GM19351 (cell line): ENCODE results near the gene MS4A18.
"Not testable (repeated sequence)": the region's sequence is repeated elsewhere in the genome, so short reads cannot be mapped to it uniquely, and the experiment has no call there.

Experiments used
- ATAC-seq: cut with Tn5 transposase; IDR thresholded peaks from one replicate; pipeline ENCODE4 v1.9.1; 2021; ENCODE audit warnings: mild to moderate bottlenecking, moderate library complexity; ENCODE audit not compliant: unreplicated experiment

MS4A18 gene

DNA sequence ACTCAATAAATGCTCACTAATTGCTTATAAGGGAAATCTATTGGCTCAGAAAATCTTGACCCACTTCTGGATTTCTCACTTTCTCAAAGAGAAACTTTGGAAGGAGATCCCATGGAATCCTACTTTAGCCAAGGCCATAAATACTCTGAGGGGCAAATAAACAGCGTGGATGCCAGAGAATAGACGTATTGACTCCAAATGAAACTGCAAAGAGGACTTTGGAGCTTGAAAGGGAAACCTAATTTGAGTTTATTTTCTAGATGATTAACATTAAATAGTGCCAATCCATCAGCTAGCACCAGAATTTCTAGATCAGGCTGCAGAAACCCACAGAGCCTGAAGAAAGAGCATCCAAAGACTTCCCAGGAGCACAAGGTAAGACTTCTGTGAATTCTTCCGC lies at the start of gene MS4A18:
Gene MS4A18, plus strand, starts transcription at position 301 of the 400 bp plus-strand sequence.
- no peak for ATAC-seq

DNA sequence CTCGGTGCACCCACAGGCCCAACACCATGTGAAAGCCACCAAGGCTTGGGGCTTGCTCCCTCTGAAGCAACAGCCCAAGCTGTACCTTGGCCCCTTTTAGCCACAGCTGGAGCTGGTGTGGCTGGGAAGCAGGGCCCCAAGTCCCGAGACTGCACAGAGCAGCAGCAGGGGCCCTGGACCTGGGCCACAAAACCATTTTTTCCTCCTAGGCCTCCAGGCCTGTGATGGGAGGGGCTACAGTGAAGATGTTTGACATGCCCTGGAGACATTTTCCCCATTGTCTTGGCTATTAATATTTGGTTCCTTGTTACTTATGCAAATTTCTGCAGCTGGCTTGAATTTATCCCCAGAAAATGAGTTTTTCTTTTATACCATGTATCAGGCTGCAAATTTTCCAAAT lies 46.3 kb upstream of the MS4A18 start:
- ATAC-seq = not testable (repeated sequence)

DNA sequence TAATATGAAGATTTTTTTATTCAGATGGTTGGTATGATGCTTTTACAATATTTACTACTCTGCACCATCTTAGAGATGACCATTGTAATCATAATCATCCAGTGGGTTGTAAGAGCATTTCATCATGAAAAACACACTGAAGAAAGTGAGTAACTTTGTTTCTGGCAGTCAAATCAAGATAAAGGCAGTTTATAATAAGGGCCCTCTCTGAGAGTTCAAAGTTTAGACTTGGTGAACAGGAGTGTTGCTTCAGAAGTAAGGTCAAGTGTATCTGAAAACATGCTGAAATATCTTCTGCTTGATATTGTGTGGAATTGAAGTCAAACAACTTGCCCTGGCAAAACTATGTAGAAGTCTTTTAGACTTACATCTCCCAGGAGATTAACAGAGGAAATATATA lies 44.6 kb upstream of the MS4A18 start:
- ATAC-seq = no peak

DNA sequence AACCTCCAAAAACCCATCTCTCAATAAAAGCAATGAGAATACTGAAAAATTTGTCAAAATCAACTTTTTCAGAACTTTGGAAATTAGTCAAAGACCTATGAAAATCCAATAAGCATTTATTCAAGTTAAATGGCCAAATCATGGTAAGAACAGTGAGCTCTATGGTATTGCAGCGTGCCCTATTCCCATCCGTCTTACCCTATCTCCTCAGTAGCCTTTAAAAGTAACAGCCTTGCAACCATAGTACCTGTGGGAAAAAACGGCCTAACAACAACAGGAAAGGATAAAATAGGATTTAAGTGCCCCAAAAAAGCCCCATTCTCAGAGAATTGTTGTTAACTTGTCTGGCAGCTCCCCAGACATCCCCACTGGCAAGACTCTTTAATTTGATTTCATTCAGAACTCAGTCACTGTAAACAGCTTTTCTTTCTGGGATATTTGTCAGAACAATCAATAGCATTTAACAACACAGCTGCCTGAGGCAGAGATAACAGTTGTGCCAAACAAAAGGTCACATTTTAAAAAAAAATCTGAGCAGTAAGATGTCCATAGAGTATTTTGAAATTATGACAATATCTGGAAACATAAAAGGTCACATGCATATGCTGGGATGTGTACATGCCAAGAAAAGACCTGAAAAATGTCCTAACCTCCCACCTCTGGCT lies 43.9 kb upstream of the MS4A18 start:
- no peak for ATAC-seq

DNA sequence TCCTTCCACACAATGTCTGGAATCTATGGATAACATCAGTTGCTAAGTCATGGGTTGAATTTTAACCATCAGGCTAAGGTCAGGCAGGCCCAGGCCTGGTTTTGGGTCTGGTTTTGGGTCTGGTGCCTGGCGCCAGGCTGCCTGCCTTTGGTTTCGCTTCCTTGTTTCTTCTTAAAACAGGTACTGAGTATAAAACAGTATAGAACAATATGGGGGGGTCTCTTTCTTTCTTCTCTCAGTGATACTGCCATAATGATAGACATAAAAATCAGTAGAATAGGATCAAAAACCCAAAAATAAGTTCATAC lies 40.0 kb upstream of the MS4A18 start:
- ATAC-seq = not testable (repeated sequence)

DNA sequence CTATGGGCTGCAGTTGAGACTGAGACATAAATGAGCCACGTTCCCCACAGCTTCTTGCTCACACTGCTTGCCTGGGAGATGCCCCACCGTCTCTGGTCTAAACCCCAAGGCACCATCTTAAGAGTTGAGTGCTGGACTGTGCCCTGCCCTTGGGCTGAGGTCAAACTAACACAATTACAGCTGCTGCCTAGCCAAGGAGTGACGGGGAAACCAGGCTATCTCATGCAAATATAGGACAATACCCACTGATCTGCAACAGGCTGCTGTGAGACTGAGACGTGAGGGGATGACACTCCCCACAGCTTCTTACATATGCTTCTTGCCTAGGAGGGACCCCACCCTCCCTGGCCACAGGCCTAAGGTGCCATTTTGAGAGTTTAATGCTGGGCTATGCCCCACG lies 32.9 kb upstream of the MS4A18 start:
- ATAC-seq = no peak

DNA sequence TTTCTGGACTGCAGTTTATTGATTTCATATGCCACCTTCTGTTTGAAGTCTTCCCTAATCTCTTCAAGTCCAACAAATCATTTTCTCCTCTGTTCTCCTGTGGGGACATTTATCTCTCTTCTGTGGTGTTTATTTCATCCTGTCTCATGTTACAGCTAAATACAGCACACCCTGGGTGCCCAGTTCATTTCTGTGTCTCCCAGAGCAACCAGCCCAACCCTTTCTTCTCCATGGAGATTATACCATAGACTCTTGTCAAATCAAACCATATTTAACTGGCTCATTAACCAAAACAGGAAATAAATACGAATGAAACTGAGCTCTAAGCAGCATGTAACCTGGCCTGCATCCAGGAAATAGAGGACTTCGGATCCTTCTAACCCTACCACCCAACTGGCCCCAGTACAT lies 25.2 kb upstream of the MS4A18 start, which contains the start of gene MS4A8:
Gene MS4A8, plus strand, starts transcription at position 329 of the 408 bp plus-strand sequence. CDS start 1,249 bp downstream, outside the sequence.
- no peak for ATAC-seq

DNA sequence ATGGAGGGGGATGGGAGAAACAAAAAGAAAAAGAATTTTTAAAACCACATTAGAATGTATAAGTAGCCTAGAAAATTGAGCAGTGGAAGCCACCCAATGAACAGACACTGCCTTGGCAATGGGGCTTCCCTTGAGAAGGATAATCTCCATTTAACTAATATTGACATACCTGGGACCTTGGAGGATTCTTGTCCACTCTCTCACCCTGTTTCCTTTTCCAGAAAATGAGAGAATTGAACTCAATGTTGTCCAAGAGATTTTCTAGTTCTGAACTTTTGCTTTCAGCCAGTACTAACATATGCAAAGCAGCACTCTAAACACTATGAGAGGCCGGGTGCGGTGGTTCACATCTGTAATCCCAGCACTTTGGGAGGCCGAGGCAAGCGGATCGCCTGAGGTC lies 24.6 kb upstream of the MS4A18 start:
- ATAC-seq = no peak

DNA sequence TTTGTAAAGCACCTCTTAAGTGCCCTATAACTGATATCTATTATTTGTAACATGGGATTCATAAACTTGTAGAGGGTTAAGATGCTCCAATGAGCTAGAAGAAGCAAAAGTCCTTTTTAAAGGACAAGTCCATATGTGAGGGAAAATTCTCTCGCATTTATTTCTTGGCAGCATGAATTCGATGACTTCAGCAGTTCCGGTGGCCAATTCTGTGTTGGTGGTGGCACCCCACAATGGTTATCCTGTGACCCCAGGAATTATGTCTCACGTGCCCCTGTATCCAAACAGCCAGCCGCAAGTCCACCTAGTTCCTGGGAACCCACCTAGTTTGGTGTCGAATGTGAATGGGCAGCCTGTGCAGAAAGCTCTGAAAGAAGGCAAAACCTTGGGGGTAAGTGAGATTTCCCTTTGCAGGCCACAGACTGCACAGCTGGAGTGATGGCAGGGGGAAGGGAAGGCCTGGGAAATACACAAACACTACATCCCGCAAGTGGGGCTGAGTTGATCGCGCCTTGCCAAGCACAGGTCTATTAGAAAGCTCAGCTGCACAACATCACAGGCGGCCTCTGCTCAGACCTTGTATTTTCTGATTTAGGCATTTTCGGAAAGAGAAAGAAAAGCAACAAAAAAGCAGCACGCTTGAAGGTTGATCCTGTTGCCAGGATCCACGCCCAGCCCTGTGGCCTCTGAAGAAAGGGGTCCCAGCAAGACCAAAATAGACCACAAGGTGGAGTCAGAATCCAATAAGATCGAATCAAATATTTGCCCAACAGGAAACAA lies 23.6 kb upstream of the MS4A18 start:
- ATAC-seq = no peak

DNA sequence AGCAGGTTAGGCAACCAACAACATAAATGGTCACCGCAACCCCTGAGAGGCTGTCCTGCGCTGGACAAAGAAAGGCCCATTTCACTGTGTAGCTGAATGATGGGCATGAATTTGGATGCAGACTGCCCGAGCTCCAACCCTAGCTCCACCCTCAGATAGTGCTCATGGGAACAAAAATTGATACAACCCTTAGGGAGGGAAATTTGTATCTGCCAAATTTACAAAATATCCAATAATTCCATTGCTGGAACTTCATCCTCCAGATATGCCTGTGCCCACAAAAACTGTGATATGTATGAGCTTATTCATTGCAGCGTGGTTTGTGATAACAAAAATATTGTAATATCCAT lies 23.1 kb upstream of the MS4A18 start:
- ATAC-seq = no peak

DNA sequence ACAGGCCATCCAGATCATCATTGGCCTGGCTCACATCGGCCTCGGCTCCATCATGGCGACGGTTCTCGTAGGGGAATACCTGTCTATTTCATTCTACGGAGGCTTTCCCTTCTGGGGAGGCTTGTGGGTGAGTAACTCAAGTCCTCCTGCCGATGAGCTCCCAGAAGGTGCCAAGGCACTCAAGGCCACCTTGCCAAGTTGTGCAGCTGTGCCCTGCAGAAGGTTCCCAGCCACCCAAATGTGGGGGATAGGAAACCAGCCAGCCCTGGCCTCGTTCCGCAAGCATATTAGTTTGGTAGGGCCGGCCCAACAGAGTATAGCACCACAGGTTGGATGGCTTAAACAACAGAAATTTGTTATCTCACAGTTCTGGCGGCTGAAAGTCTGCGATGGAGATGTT lies 21.1 kb upstream of the MS4A18 start:
- ATAC-seq = no peak

DNA sequence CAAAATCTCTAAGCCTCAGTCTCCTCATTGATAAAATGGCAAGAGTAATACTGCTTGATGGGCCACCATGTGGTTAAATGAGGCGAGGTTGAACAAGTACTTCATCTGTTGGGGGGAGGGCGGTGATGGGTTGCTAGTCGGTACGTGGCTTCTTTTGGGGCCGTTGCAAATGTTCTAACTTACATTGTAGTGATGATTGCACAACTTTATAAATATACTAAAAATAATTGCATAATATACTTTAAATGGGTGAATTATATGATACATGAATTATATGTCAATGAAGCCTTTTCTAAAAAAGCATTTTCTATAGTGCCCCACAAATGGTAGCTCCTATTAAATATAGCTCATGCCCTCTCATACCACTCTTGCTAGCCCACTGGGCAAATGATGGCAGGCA lies 18.6 kb upstream of the MS4A18 start:
- no peak for ATAC-seq

DNA sequence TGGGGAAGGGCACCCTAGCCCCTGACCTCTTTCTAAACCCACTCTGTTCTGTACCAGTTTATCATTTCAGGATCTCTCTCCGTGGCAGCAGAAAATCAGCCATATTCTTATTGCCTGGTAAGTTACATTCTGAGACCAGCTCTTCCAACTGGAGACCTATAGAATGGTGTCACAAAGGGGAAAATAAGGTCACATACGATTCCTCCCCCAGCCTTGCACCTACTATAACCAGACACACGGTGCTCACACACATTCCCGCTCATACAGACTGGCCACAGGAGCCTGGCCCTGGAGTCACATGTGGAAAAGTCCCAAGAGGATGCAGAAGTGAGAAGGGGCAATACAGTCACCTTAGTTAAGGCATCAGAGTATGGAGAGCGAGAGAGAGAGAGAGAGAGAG lies 17.6 kb upstream of the MS4A18 start:
- ATAC-seq = no peak

DNA sequence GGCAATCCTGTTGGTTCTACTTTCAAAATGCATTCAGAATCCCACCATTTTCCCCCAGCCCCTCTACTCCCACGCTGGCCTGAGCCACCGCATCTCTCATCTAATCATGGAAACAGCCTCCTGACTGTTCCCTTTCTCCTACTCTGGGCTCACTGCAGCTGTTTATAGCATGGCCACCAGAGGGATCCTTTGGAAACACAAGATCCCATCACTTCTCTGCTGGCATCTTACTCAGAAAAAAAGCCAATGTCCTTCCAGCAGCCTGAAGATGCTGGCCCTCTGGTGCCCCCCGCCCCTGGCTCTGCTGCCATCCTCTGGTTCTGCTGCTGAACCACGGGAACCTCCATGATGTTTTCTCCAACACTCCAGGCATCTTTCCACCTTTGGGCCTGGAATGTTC lies 14.0 kb upstream of the MS4A18 start:
- ATAC-seq = no peak

DNA sequence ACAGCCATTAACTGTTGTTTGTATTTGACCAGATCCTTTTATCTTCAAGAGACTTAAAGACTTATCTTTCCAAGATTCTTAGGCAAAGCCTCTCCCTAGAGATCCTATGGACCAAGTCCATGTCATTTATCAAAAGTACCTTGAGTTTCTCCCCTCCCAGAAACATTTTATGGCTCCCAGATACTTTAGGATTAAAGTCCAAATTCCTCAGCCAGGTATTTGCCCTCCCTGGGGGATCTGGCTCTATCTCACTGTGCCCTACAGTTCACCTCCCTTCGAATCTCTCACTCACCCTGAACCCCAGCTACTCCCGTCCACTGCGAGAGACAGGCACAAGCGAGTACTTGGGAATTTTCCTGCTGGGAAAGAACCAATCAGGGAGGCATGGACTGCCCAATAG lies 13.2 kb upstream of the MS4A18 start:
- no peak for ATAC-seq

DNA sequence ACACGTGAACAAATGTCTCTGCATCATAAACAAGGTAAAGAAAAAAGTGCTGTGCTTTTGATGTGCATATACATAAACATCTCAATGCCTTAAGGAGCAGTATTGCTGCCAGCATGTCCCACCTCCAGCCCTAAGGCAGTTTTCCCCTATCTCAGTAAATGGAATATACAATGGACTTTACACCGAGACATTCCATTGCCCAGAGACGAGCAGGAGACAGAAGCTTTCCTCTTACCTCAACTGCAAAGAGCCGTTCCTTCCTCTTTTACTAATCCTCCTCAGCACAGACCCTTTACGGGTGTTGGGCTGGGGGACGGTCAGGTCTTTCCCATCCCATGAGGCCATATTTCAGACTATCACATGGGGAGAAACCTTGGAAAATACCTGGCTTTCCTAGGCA lies 11.1 kb upstream of the MS4A18 start:
- ATAC-seq = not testable (repeated sequence)

DNA sequence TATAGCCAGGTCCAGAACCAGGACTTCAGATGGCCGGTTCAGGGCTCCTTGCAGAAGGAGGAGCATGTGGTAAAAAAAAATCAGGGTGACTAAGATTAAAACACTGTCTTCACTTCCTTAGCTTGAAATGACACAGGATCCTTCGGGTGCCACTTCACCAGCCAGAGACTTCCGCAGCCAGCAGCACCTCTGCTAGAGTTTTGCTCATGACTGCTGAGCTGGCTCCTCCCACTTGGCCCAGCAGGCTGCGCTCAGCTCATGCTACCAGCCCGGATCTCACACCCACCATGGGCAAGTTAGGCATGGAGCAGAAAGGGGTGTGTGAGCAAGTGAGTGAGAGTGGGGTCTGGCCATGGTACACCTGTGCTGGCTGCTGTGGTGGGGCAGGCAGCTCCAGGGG lies 6.6 kb upstream of the MS4A18 start:
- no peak for ATAC-seq

DNA sequence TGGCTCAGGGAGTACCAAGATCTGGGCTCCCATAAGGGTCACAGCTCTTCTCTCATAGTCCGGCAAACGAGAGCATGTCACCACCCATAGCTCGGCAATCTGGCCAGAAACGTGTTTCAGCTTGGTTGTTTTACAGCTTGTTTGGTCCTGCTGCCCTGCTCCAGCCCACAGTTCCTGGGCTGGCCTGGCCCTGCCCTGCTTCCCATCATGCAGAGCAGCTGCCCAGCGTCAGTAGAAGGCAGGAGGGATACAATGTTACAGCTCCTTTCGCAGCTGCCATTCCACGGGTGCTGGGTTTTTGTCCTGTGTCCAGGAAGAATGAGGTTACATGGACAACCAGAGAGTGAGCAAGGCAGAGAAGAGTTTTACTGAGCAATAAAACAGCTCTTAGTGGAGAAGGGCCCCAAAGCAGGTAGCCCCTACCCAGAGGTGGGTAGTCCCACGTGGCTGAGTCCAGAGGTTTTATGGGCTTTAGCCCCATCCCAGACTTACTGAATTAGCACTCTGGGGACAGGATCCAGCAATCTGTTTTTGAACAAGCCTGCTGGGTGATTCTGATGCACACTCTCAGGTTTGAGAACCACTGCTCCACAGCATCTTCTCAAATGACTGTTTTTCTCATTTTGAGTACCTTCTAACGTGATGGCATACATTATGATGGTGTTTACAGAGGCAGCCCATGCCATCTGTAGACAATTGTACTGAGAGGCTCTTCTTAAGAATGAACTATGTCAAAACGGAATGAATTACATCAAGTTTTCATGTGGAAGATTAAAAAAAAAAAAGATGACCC lies 5.8 kb upstream of the MS4A18 start:
- ATAC-seq = no peak

DNA sequence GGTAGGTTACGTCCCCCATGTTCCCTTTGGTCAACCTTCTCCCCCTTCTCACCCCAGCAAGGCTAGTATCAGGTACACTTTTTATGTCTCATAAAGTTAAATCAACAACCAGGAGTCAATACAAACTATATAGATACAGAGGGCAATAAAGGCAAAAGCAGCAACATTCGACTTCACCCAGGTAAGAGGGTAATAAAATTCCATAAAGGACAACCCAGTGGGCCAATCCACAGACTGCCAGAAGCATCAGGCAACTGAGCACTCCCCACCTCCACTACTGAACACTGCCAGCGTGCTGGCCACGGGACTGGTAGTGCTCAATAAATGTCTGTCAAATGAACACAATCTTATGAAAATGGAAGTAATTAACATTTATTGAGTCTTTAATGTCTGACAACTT lies 5.1 kb upstream of the MS4A18 start:
- no peak for ATAC-seq

DNA sequence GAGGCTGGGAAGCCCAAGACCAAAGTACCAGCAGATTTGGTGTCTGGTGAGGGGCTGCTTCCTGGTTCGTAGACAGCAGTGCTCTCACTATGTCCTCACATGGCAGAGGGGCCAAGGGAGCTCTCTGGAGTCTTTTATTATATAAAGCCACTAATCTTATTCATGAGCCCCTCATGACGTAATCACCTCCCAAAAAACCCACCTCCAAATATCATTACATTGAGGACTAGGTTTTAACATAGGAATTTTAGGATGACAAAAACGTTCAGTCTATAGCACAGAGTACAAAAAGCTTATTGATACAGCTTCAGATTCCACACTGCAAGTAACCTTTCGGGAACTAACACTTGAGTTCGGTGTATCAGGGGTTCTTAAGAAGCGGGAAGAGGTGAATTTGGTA lies 4.1 kb upstream of the MS4A18 start:
- ATAC-seq = no peak

DNA sequence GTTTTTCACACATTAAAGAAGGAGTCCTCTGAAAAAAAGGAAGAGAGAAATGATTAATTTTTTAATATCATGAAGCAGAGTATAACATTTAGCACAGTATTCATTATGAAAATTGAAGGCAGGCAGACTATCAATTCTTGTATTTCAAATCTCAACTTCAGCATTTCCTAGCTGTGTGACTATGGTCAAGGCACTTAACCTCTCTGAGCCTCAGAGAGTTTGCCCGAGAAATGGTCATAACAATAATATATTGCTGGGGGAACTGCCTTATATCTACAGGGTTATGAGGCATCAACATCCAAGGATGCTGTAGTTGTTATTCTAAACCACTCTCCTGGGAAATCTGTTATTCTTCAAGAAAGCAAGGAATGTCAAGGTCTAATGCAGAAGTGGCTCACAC lies 1.1 kb downstream of the MS4A18 start:
- ATAC-seq = no peak

DNA sequence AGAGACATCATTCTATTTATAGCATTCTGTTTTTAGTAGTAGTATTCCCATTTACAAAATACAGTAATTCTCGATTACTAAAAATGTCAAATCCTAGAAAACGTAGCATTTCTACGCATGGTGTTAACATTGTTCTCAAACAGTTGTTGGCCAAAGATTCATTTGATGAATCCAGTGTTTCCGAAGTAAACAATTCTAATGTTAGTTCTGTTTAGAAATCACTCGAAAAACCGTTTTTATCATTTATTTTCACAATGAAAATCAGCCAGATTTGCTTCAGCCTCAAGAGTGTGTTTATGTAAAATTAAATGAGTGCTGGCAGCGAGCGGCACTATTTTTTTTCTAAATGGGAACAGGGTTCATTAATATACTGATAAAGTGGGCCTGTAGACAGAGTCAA lies 7.1 kb downstream of the MS4A18 start:
- ATAC-seq = no peak
